ENCODE results near the gene FRAS1.
"Not testable (repeated sequence)": the region's sequence is repeated elsewhere in the genome, so short reads cannot be mapped to it uniquely, and the experiment has no call there.

Gene FRAS1

GRCh38 chr4:78174891-78175290, 117.8 kb downstream of the FRAS1 start:
- H3K27ac Mint-ChIP-seq: no peak overlapping the region
- TF ChIP-seq CTCF (IDR thresholded peaks at IDR 0.05): no peak
- peaks cover 4% of the 10 kb centered on the region for H3K27me3 Mint-ChIP-seq (ENCODE audit: low read depth, poor library complexity)
- H3K9me3 Mint-ChIP-seq: no peaks in the 10 kb centered on the region
- DNase-seq: no peak
- peaks cover 8% of the 10 kb centered on the region for H3K4me1 Mint-ChIP-seq
- H3K36me3 Mint-ChIP-seq (ENCODE audit: low read depth): peaks cover 4% of the 10 kb centered on the region
- no peak overlapping the region for H3K4me3 Mint-ChIP-seq

GRCh38 chr4:78179196-78179595, 122.1 kb downstream of the FRAS1 start:
- TF ChIP-seq CTCF (IDR thresholded peaks at IDR 0.05): no peak
- Mint-ChIP-seq H3K27me3 (ENCODE audit: low read depth, poor library complexity) (peaks cover 3% of the 10 kb centered on the region), H3K4me3 (no peak overlapping the region), H3K4me1 (no peaks in the 10 kb centered on the region), H3K27ac (no peak overlapping the region), H3K9me3 (peaks cover 7% of the 10 kb centered on the region), H3K36me3 (ENCODE audit: low read depth) (peaks cover 20% of the 10 kb centered on the region)
- no peak for DNase-seq

- not testable (repeated sequence) for H3K9me3 Mint-ChIP-seq; DNase-seq; H3K4me1 Mint-ChIP-seq; H3K27me3 Mint-ChIP-seq (ENCODE audit: low read depth, poor library complexity); H3K4me3 Mint-ChIP-seq; H3K27ac Mint-ChIP-seq
- peaks cover 20% of the 10 kb centered on the region for H3K36me3 Mint-ChIP-seq (ENCODE audit: low read depth)
These were observed 124.6 kb downstream of the FRAS1 start for GRCh38 chr4:78181681-78182234.

- Mint-ChIP-seq H3K4me3 (no peak overlapping the region), H3K4me1 (peaks cover 6% of the 10 kb centered on the region), H3K36me3 (ENCODE audit: low read depth) (peaks cover 20% of the 10 kb centered on the region), H3K27ac (no peak overlapping the region), H3K27me3 (ENCODE audit: low read depth, poor library complexity) (peaks cover 3% of the 10 kb centered on the region), H3K9me3 (peaks cover 7% of the 10 kb centered on the region)
- no peak for DNase-seq
- no peak for TF ChIP-seq CTCF (IDR thresholded peaks at IDR 0.05)
These were observed 127.5 kb downstream of the FRAS1 start for GRCh38 chr4:78184584-78184983.

GRCh38 chr4:78185117-78185516, 128.0 kb downstream of the FRAS1 start:
- no peak overlapping the region for H3K4me3 Mint-ChIP-seq
- peaks cover 11% of the 10 kb centered on the region for H3K4me1 Mint-ChIP-seq
- no peak overlapping the region for H3K27ac Mint-ChIP-seq
- peaks cover 7% of the 10 kb centered on the region for H3K9me3 Mint-ChIP-seq
- peaks cover 3% of the 10 kb centered on the region for H3K27me3 Mint-ChIP-seq (ENCODE audit: low read depth, poor library complexity)
- peaks cover 16% of the 10 kb centered on the region for H3K36me3 Mint-ChIP-seq (ENCODE audit: low read depth)
- no peak for DNase-seq
- TF ChIP-seq CTCF (IDR thresholded peaks at IDR 0.05): no peak

GRCh38 chr4:78186597-78187543, 129.7 kb downstream of the FRAS1 start:
- H3K4me3 Mint-ChIP-seq: no peak overlapping the region
- no peak for DNase-seq
- TF ChIP-seq CTCF (IDR thresholded peaks at IDR 0.05): no peak
- peaks cover 8% of the 10 kb centered on the region for H3K36me3 Mint-ChIP-seq (ENCODE audit: low read depth)
- H3K27me3 Mint-ChIP-seq (ENCODE audit: low read depth, poor library complexity): peaks cover 3% of the 10 kb centered on the region
- H3K4me1 Mint-ChIP-seq: peaks cover 18% of the 10 kb centered on the region
- peaks cover 3% of the 10 kb centered on the region for H3K9me3 Mint-ChIP-seq
- H3K27ac Mint-ChIP-seq: no peak overlapping the region
